Fibroblast of upper back skin (primary cell): ENCODE data around the gene FHIT.

Experiments
- DNase-seq: peaks from one replicate; pipeline ENCODE4 v3.0.0-alpha.2; 2013

The FHIT gene

DNA sequence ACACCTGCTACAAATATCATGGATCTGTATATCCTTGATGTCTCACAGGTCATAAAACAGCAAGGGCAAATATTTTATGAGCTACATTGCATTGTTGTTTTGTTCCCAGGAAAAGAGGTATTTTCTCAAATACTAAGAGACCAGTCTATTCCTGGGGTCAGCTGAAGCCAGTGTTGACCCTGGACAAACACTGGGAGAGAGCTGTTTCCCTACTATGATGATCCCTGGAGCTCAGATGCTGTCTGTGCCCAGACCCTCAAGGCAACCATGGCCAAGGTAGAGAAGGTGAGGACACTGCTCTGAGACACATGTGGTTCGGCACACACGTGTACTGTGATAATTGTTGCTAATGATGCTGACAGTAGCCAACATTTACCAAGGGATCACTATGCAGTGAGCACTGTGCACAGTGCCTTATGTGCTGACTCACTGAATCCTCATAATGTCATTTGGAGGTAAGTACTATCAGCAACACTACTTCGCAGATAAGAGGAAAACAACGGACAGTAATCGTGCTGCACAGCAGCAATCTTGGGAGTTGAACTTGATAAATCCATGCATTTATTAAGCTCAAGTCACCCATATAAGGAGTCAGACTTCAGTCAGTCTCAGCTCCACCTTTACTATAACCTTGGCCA, 943.6 kb downstream of the FHIT start:
- DNase-seq, result no peak

DNA sequence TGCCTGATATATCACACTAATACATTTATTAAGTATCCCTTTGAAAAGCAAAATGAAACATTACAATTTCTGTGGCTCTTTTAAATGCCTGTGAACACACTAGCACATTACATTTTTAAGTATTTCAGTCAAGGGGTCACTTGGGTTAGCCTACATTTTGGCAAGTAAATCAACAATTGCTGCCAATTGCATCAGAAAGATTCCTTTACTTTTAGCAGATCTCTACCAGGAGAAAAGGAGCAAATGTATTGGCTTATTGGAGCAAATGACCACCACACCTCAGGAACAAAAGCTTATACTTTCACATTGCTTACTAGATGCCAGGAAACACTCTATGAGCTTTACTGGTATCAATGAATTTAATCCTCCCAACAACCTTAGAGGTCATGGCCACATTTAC, 947.1 kb downstream of the FHIT start:
- DNase-seq, result peak; percentile 97

DNA sequence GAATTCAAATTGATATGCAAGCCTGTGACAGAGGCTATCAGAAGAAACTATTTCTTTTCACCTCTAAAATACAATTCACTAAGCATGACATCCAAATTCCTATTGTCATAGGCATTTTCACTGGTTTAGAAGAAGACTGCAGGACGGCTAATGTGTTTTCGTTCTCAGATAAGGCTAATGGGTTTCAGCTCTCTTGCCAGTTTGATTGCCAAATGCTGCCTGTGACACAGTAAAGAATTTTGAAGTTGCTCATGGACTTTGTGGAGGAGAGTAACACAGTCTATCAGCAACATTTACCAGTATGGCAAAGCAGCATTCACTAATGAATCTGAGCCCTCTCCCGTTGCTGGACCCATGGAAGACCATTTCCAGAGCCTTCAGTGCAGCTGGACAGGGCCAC, 948.1 kb downstream of the FHIT start:
- peak; percentile 58 for DNase-seq

DNA sequence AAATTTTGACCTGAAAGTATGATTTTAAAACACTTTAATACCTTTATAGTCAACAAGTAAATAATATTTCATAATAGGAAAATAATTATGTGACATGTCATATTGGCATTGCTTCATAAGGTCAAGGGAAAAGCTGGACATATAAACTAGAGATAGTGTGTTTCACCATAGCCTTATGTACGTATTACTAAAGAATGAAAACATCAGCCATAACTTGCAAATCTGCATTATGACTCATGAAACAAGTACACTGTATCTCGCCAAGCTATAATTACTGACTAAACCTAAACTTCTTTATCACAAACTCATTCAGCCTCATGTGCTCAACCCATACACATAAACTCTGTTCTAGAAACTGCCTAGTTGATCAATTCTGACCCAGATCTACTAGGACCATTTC, 950.1 kb downstream of the FHIT start:
- peak; percentile 87 for DNase-seq

DNA sequence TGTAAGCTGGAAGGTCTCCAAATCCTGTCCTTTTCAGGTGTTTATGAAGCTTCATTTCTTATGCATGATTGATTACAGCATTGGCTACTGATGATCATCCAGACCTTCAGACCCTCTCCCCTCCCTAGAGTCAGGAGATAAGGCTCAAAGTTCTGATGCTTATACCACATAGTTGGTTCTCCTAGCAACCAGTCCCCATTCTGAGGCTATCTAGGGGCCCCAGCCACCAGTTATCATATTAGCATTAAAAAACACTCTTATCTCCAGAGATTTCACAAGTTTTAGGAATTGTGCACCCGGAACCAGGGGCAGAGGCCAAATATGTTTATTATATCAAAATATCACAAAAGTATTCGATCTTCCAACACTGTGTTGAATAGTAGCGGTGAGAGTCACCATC, 953.1 kb downstream of the FHIT start:
- DNase-seq, result no peak

DNA sequence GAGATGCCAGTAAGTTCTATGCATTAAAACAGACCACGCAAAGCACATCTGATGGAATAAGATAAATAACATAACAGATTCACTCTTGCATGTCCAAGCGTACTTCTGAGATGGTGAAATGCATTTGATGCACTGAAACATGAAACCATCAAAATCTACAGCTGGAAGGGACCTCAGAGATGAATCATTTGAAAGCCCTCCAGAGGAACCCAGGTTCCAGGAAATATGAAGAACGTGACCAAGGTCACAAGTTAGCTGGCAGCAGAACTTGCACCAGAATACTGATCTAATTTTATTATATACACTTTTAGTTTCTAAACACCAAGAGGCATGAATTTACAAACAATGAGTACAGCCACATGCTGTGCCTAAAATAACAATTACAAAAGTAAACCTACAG, 957.1 kb downstream of the FHIT start:
- DNase-seq, result peak; percentile 85

DNA sequence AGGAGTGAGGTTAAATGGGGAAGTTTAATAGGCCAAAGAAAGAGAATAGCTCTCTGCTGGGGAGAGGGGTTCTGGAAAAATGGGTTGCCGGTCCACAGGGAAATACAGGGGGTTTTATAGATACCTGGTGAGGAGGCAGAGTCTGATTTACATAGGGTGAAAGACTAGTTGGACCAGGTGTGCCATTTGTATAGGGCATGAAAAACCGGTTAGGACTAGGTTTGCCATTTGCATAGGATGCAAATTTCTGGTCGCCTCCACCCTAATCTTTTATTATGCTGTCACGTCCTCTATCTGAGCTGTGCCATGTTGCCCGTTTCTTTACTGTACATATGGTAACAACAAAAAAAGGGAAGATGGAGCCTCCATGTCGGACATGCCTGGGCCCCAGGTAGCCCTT, 960.1 kb downstream of the FHIT start:
- DNase-seq, result no peak

DNA sequence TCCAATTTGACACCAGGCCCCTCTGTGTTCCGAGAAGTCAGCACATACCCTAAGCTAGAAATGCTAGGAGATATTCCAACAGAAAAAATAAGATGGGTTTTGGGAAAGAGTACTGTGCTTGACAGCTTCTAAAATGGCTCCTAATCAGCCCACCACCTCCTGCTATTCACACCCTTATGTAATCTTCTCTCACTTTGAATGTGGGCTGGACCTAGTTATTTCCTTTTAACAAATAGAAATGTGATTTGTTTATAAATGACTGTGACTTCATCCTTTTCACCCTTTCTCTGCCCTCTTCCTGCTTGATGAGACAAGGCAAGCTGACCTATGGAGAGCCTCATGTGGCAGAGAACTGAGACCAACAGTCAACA, 961.1 kb downstream of the FHIT start:
- no peak for DNase-seq

DNA sequence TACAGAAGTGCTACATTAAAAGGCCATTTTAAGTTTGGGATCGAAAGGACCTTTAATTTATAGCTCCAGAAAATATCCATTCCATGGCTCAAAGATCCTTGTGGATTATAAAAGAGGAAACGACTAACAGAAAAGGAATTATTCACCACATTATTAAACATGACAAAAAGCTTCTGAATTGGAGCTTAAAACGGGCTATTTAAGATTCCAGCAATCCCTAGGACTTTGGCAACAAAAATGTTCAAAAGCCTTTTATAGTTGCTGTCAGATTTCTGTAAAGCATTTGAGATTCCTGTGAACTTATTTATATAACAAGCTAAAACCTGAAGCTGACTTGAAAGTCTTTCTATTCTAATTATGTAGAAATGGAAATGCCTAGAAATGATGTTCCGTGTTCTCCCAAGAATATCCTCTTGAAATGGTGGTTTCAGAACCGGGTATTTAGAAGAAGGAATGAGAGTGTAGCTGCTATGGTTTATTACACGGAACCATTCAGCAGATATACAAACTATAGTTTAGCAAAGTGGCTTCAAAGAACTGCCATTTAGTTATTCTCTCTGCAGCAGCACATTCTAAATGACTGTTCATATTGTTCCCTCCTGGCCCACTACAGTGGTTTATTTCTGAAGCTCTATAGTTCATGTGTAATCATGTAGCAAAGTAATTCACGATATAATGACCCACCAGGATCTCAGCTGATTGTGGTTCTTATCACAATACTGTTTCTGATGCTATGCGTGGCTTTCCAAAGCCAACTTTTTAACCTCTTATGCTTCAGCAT, 961.7 kb downstream of the FHIT start:
- DNase-seq, result peak; percentile 83

DNA sequence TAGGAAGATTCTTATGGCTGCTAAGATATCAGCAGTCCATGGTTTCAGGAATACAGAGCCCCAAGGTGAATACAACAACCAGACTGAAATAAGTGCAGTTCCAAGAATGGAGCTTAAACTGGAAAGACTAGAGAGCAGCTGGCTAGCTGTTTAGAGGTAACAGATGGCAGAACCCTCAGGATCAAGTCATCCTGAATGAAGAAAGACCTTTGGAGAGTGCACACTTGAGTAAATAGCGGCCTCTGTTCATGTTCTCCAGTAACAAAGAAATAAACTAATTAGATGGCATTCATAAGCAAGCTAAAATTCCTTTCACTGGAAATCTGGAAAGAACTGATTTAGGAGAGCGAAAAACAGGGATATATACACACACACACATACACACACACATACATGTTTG, 968.4 kb downstream of the FHIT start:
- no peak for DNase-seq

DNA sequence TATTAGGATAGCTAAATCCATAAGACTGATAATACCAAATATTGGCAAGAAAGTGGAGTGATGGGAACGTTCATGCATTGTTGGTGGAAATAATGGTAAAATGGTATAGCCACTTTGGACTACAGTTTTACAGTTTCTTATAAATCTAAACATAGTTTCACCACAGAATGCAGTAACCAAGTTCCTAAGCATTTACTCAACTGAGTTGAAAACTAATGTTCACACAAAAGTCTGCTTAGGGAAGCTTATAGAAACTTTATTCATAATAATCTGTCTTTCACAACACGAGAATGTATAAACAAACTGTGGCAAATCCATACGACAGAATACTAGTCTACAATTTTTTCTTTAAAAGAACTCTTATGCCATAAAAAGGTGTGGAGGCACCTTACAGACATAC, 969.3 kb downstream of the FHIT start:
- DNase-seq, result peak; percentile 13

DNA sequence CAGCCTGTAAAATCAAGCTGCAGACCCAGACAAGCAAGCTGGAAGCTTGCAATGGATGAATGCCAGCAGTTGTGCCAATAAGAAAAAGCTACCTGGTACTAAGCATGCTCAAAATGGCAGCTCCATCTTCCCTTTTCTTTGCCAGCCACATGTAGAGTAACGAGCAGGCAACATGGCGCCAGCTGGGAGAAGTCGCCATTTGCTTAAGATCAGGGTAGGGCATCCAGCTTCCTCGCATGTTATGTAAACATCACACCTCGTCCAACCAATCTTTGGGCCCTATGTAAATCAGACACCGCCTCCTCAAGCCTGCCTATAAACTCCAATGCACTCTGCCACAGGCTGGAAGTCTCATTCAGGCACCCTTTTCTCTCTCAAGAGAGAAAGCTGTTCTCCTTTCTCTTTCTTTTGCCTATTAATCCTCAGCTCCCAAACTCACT, 973.9 kb downstream of the FHIT start:
- no peak for DNase-seq

DNA sequence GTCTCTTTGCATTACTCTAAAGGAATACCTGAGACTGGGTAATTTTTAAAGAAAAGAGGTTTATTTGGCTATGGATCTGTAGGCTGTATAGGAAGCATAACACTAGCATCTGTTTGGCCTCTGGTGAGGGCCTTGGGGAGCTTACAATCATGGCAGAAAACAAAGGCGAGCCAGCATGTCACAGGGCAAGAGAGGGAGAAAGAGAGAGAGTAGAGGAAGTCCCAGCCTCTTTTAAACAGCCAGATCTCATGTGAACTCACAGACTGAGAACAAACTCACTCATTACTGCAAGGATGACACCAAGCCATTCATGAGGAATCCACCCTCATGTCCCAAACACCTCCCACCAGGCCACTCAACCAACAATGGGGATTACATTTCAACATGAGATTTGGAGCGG, 974.6 kb downstream of the FHIT start:
- DNase-seq, result no peak

DNA sequence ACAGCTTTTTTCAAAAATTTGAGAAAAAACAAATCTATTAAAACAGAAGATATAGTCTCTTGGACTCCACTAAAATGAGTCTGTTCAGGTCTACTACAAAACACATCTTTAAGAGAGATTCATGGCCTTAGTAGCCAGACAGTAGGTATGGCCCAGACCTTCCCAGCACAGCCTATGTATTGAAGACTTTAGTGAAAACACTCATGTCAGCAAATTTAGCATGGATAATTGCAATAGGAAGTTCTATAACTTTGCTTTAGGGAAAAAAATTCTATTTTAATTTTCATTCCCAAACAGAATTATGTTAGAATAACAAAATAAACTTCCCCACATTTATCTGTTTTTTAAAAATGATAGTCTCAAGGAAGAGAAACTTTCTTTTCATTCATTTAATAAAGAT, 976.6 kb downstream of the FHIT start:
- no peak for DNase-seq

DNA sequence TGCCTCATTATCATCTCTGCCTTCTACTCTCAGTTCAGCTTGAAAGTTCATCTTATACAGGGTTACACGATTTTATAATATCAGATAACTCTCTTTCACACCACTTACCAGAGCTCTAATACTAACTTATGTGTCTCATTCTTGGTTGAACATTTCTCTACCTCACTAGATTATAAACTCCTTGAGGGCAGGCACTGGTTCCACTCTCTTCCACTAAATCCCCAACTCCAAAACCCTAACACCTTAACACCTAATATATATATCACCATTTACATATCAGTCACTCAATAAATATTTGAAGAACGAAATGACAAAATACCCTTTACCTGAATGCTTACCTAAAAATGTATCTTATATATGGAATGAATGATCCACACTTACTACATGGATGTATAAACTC, 977.2 kb downstream of the FHIT start:
- no peak for DNase-seq

DNA sequence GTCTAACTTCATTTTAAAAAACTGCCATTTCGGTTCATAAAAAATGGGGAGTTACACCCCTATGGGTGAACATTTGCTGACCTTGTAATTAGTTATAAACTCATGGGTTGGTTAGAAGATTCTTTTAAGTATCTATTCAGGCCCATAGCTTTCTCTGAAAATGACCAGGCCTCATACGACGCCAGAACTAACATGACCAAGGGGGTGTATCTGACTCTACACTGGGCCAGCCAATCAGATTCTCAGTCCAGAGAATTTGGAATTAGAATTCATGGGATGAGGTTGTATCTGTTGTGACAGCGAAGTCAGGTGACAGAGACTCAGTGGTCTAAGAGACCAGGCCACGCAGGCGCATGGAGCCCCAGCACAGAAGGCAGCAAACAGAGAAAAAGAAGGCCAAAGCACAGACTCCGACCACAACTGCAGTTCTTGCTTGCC, 981.4 kb downstream of the FHIT start:
- DNase-seq, result no peak

DNA sequence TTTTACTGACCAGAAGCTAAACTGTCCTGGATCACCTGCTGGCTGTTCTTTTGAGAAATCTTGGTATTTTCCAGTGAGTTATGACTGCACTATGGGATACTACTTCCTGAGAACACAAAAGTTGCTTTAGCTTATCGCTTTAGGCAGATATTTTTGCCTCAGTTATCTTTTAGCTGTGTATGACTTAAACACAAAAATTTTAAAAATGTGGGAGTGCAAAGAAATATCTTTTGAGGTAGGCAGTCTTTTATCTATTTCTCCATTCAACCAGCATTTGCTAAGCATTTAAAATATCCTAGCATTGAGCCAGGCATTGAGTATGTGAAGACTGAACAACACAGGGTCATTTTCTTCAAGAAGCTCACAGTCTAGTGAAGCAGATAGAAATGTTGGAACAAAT, 981.9 kb downstream of the FHIT start:
- peak; percentile 21 for DNase-seq

DNA sequence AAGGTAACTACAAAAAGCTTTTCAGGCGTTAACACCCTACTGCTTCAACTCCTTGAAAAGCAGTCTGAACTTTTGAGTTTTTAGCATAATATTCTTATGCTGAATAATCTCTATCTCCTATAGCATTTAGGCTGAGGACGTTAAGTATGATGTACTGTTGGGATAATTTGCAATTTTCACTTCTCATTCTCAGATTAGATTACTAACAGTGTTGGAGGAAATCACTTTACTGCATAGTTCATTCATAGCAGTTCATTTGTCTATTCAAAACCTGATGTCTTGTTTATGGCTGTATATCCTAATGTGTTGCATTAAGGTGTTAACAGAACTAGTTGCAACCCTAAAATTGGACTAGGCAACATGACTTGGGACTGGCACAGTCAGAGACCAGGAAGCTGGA, 983.1 kb downstream of the FHIT start:
- DNase-seq, result no peak

DNA sequence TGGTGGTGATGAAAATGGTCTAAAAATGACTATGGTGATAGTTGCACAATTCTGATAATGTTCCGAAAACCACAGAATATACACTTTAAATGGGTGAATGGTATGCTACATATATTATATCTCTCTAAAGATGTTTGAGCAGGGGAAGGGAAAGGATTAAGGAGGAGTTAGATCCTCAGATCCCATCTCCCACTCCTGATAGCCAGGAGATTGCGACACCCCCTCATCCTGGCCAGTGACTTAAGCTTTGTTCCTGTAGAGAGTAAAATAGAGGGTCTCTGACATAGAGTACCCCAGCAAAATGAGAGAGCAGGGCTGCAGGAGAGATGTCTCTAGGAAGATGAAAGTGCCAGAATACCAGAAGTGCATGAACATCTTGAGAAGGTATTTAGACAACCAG, 984.8 kb downstream of the FHIT start:
- no peak for DNase-seq

DNA sequence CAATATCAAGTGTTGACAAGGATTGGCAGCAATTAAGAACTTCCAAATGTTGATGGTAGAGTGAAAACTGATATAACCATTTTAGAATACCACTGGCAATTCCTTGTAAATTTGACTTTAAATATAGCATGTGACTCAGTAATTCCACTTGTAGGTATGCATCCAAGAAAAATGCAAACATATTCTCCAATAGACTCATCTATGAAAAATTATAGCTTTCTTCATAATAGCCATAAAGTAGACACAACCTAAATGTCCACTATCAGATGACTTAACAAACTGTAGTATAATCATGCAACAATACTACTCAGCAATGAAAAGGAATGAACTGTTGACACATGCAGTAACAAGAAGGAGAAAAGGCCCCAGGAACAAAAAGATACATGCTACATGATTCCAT, 988.1 kb downstream of the FHIT start:
- peak; percentile 47 for DNase-seq

DNA sequence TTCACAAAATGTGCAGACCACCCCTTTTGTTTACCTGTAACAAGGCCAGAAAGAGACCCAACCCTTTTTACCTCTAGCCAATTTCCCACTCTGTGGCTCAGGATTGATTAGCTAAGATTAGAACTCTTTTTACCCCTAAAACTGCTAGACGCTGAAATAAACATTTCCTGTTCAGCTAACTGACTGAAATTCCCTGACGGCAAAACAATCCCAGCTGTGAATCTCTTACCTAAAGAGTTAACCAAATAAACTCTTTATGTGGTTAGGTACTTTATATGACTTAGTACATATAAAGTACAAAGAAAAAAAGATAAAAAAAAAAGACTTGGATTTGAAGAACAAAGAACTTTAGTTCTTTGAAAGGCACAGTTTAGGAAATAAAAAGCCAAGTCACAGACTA, 988.7 kb downstream of the FHIT start:
- DNase-seq, result no peak

DNA sequence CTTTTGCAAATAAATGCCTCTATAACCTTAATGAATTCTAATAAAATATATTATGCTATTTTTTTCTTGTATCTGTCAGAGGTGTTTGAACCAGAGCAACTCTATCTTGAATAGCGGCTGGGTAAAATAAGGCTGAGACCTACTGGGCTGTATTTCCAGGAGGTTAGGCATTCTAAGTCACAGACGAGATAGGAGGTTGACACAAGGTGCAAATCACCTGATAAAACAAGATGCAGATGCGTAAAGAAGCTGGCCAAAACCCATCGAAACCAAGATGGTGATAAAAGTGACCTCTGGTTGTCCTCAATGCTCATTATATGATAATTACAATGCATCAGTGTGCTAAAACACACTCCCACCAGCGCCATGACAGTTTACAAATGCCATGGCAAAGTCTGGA, 990.7 kb downstream of the FHIT start:
- DNase-seq, result no peak

DNA sequence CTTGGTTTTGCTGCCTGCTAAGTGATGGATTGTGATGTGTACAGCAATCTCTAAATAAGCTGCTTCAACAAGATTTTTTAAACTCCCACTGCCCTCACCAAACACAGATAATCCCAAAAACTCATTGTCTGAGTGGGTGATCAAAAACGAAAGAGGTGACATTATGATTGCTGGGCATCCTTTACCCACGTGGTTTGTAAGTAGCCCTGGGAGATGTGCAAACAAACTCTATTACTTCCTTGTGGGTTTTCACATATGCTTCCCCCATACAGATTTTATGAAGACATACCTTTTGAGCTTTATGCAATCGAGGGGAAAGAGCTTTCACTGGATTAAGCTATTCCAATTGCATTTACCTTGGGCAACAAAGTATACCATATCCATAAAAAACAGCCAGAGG, 1000.4 kb downstream of the FHIT start:
- no peak for DNase-seq

DNA sequence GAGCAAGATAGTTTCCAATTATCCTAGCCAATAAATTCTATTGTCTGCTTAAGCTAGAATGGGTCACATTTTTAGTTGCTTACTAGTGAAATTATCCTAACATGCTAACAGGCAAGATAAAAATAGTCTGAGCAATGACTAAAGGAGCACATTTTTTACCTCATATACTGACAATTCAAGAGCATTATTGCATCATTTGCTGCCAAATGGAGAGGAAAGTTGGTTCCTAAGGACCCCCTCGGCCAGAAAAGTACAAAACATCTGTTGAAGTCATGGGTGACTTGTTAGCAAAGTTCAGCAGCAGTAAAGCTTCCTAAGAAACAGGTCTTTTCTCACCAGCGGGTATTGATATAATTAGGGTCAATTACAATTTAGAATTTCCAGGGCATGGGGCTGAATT, 1001.0 kb downstream of the FHIT start:
- DNase-seq, result peak; percentile 60

DNA sequence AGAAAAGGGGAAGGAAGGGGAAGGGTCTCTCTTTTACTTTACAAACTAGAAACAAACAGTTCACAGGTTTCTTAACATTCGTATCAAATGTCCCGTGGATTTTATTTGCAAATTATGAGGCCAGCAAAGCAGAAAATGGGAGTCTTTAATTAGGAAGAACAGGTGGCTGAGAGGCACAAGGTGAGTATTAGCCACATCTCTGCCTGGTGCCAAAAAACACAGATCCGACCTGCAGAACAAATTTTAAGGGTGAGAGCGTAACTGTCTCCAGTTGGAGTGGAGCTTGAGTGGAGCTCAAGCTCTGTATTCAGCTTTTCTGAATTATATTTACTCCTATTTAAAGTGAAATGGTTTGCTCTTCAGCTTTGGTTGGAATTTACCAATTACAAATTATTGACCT, 1004.9 kb downstream of the FHIT start:
- DNase-seq, result no peak
